ENCODE measurements around the gene KLF18.
"Not testable (repeated sequence)": the region's sequence is repeated elsewhere in the genome, so short reads cannot be mapped to it uniquely, and the experiment has no call there.

KLF18 gene

GRCh38 chr1:44141531-44141930 is at the start of gene KLF18:
TSS of gene KLF18 (minus strand) at chr1:44141631. CDS start at chr1:44141631, 0 bp downstream.
- no peak for DNase-seq

GRCh38 chr1:44174630-44175029 is 33.2 kb upstream of the KLF18 start:
- DNase-seq = no peak

- no peak for DNase-seq
These were observed 28.9 kb upstream of the KLF18 start for GRCh38 chr1:44170281-44170823.

- no peak for DNase-seq
These were observed 27.2 kb upstream of the KLF18 start for GRCh38 chr1:44168520-44169098.

GRCh38 chr1:44161546-44161945 is 20.1 kb upstream of the KLF18 start:
- no peak for DNase-seq

- no peak for DNase-seq
These were observed 17.4 kb upstream of the KLF18 start for GRCh38 chr1:44158871-44159270.

GRCh38 chr1:44157903-44158302 is 16.5 kb upstream of the KLF18 start:
- DNase-seq = no peak

- no peak for DNase-seq
These were observed 12.6 kb upstream of the KLF18 start for GRCh38 chr1:44154049-44154448.

- no peak for DNase-seq
These were observed 11.3 kb upstream of the KLF18 start for GRCh38 chr1:44152692-44153091.

- DNase-seq = no peak
These were observed 10.4 kb upstream of the KLF18 start for GRCh38 chr1:44151808-44152207.

GRCh38 chr1:44151332-44151731 is 9.9 kb upstream of the KLF18 start:
- no peak for DNase-seq

GRCh38 chr1:44147582-44147981 is 6.2 kb upstream of the KLF18 start:
- no peak for DNase-seq

GRCh38 chr1:44146536-44147361 is 5.3 kb upstream of the KLF18 start:
- DNase-seq = no peak

GRCh38 chr1:44144962-44145756 is 3.7 kb upstream of the KLF18 start:
- no peak for DNase-seq

GRCh38 chr1:44139565-44139964 is 1.9 kb downstream of the KLF18 start:
- not testable (repeated sequence) for DNase-seq

- DNase-seq = no peak
These were observed 3.2 kb downstream of the KLF18 start for GRCh38 chr1:44138239-44138638.

- no peak for DNase-seq
These were observed 5.5 kb downstream of the KLF18 start for GRCh38 chr1:44135886-44136285.

- no peak for DNase-seq
These were observed 7.1 kb downstream of the KLF18 start for GRCh38 chr1:44134071-44134920.

GRCh38 chr1:44131411-44131810 is 10.0 kb downstream of the KLF18 start:
- DNase-seq = no peak

- DNase-seq = no peak
These were observed 11.6 kb downstream of the KLF18 start for GRCh38 chr1:44129616-44130500.

GRCh38 chr1:44120398-44120949 is 21.0 kb downstream of the KLF18 start:
- DNase-seq = no peak
